ENCODE measurements around the gene MUC5B.

Gene MUC5B

DNA sequence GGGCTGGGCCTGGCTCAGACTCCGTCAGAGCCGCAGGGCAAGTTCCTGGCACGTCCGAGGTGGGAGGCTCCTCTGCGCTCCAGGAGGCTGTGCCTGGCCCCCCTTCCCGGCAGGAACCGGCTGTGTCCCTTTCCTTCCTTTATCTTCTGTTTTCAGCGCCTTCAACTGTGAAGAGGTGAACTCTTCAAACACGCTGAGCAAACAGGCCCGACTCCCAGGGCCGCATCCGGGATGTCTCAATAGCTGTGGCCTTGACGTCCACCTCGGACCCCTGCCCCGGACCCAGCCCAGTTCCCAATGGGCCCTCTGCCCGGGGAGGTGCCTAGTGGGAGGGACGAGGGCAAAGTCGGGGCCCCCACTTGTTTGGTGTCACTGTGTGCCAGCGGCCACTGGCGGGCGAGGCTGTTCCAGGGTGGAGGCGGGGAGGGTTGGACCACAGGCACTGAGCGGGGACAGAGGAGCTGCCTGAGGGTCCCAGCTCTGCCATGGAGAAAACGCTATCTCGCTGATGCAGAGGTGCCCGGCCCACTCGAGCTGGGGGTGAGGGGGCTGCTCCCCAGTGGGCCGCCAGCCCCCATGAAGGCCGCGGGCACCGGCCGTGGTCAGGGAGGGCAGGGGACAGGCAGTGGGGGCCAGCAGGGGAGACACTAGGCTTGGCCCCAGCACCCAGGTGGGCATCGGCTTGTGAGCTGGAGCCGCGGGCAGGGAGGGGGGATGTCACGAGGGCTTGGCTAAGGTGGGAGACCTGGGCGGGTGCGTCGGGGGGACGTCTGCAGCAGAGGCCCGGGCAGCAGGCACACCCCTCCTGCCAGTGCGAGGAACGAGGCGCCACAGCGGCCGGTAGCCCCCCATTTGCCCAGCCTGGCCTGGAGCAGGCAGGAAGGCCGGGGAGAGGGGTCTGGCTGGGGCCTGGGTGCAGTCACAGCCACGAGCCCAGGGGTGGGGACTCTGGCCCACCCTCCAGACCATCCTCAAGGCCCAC is 2.7 kb upstream of the MUC5B start:
- no peaks in the 10 kb centered on the region for H3K4me1 ChIP-seq
- no peaks in the 10 kb centered on the region for H3K27me3 ChIP-seq (ENCODE audit: control insufficient read depth, insufficient read depth, low read length)
- no peak overlapping the region for H3K9ac ChIP-seq
- H3K9me3 ChIP-seq (ENCODE audit: control insufficient read depth, low read length): no peaks in the 10 kb centered on the region
- H3K4me3 ChIP-seq (ENCODE audit: low read depth, low read length): no peak overlapping the region
- no peaks in the 10 kb centered on the region for H3K79me2 ChIP-seq
- no peak overlapping the region for H2AFZ ChIP-seq
- no peak overlapping the region for H3K27ac ChIP-seq
- TF ChIP-seq, protein P1, sequence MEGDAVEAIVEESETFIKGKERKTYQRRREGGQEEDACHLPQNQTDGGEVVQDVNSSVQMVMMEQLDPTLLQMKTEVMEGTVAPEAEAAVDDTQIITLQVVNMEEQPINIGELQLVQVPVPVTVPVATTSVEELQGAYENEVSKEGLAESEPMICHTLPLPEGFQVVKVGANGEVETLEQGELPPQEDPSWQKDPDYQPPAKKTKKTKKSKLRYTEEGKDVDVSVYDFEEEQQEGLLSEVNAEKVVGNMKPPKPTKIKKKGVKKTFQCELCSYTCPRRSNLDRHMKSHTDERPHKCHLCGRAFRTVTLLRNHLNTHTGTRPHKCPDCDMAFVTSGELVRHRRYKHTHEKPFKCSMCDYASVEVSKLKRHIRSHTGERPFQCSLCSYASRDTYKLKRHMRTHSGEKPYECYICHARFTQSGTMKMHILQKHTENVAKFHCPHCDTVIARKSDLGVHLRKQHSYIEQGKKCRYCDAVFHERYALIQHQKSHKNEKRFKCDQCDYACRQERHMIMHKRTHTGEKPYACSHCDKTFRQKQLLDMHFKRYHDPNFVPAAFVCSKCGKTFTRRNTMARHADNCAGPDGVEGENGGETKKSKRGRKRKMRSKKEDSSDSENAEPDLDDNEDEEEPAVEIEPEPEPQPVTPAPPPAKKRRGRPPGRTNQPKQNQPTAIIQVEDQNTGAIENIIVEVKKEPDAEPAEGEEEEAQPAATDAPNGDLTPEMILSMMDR (IDR thresholded peaks at IDR 0.05): no peak
- no peaks in the 10 kb centered on the region for H3K36me3 ChIP-seq (ENCODE audit: control insufficient read depth, insufficient read depth, low read length)
- no peak overlapping the region for H3K4me2 ChIP-seq (ENCODE audit: low read length)

DNA sequence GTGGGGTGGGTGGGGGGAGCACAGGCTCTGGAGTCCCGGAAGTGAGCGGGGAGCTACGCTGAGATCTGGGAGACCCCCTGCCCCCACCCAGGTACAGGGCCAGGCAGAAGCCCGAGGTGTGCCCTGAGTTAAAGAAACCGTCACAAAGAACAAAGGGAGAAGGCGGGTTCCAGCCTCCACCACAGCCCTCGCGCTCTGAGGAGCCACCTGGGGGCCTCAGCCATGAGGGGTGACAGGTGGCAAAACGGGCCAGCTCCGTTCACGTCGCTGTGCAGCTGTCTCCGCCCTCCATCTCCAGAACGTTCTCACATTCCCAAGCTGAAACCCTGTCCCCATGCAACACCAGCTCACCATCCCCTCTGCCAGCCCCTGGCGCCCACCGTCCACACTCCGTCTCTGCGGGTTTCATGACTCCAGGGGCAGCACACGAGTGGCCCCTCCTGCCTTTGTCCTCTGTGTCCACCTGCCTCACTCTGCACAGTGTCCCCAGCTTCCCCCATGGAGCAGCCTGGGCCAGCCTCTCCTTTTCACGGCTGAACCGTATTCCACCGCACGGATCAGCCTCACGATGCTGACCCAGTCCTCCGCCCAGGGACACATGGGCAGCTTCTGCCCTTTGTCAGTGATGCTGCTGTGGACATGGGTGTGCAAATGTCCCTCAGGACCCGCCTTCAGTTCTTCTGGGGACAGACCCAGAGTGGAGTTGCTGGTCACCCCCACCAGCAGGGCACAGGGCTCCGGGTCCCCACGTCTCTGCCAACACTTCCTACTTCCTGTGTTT is 1.7 kb upstream of the MUC5B start:
- Histone ChIP-seq H2AFZ (no peak overlapping the region), H3K36me3 (ENCODE audit: control insufficient read depth, insufficient read depth, low read length) (no peaks in the 10 kb centered on the region), H3K4me2 (ENCODE audit: low read length) (no peak overlapping the region), H3K4me3 (ENCODE audit: low read depth, low read length) (no peak overlapping the region), H3K9me3 (ENCODE audit: control insufficient read depth, low read length) (no peaks in the 10 kb centered on the region), H3K79me2 (no peaks in the 10 kb centered on the region), H3K4me1 (no peaks in the 10 kb centered on the region), H3K9ac (no peak overlapping the region), H3K27me3 (ENCODE audit: control insufficient read depth, insufficient read depth, low read length) (no peaks in the 10 kb centered on the region), H3K27ac (no peak overlapping the region)
- TF ChIP-seq, protein P1 (IDR thresholded peaks at IDR 0.05): no peak

DNA sequence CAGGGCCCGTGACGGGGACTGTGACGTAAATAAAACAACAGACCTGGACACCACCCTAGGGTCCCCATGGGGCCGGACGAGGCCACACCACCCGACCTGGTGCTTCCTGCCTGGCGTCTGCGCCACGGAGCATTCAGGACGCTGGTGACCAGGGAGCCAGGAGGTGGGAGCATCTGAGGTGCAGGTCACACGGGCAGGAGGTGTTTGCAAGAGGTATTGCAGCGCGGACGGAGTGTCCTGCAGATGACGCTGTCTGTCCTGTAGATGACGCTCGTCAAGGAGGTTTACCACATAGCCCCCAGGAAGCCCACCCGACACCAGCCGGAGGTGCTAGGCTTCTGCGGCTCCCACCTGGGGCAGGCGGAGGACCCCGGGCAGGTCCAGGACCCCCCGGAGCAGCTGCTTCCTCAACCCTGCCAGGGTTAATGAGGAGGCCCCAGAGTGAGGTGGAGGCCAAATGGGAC is 986 bp upstream of the MUC5B start:
- Histone ChIP-seq H3K9ac (no peak overlapping the region), H3K4me3 (ENCODE audit: low read depth, low read length) (no peak overlapping the region), H3K27ac (no peak overlapping the region), H3K27me3 (ENCODE audit: control insufficient read depth, insufficient read depth, low read length) (no peaks in the 10 kb centered on the region), H3K4me2 (ENCODE audit: low read length) (no peak overlapping the region), H3K36me3 (ENCODE audit: control insufficient read depth, insufficient read depth, low read length) (no peaks in the 10 kb centered on the region), H3K9me3 (ENCODE audit: control insufficient read depth, low read length) (no peaks in the 10 kb centered on the region), H2AFZ (no peak overlapping the region), H3K79me2 (no peaks in the 10 kb centered on the region), H3K4me1 (no peaks in the 10 kb centered on the region)
- TF ChIP-seq, protein P1 (IDR thresholded peaks at IDR 0.05): no peak

DNA sequence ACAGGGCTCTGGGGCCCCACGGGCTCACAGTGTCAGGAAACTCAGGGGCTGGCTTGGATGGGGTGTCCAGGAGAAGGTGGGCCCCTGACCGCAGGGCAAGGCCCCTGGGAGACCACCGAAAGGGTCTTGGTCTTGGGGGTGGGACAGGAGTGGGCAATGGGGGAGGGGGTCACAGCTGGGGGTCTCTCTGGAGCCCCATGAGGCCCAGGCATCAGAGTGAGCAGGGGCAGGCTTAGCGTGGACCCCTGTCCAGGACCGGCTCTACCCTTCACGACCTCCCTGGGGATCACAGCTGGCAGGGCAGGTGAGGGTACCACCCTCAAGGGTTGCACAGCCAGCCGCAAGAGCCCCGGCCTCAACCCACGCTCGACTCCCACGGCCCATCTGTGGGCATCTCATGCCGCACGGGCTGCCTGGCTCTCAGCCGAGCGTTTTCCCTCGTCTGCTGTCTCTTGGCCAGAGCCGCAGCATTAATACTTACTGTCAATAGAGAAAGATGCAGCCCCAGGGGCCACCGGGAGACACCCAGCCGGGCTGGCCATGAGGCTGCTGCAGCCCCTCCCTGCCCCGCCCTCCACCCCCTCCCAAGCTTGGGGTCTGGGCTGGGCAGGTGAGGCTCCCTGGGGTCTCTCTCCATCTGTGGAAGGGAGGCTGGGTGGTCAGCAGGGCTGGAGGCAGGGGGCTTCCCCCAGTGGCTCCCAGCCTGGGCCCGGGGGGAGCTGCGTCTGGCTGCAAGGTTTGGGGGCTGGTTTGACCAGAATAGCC is 662 bp downstream of the MUC5B start:
- no peak overlapping the region for H3K27ac ChIP-seq
- H3K9ac ChIP-seq: no peak overlapping the region
- H3K27me3 ChIP-seq (ENCODE audit: control insufficient read depth, insufficient read depth, low read length): no peaks in the 10 kb centered on the region
- TF ChIP-seq, protein P1 (IDR thresholded peaks at IDR 0.05): no peak
- no peaks in the 10 kb centered on the region for H3K36me3 ChIP-seq (ENCODE audit: control insufficient read depth, insufficient read depth, low read length)
- no peak overlapping the region for H3K4me3 ChIP-seq (ENCODE audit: low read depth, low read length)
- H2AFZ ChIP-seq: no peak overlapping the region
- H3K4me1 ChIP-seq: no peaks in the 10 kb centered on the region
- H3K4me2 ChIP-seq (ENCODE audit: low read length): no peak overlapping the region
- no peaks in the 10 kb centered on the region for H3K9me3 ChIP-seq (ENCODE audit: control insufficient read depth, low read length)
- H3K79me2 ChIP-seq: no peaks in the 10 kb centered on the region
